GM12878 (cell line): Measurements from ENCODE around the gene ODF2L. TPM values are rescaled to one million over a fixed set of nuclear protein-coding genes. Genes with fewer than 3 reads are reported as not detected.

Source experiments
- ATAC-seq: fragments of 200-7000 bp; cut with Tn5 transposase; 3 replicates; pipeline ENCODE4 v1.9.1; 2020; ENCODE audit warnings: mild to moderate bottlenecking, moderate library complexity
- BruUV-seq: library from RNA; stranded (reverse); fragments of 400-500 nt; replicated peaks from 2 replicates; lab custom pipeline; 2021; lab: Mats Ljungman, UMichigan
- CTCF ChIA-PET: fragments of 300-600 bp; sonication (Branson Sonifier 250); formaldehyde crosslinking; extraction: SDS; loops from one replicate; lab custom pipeline; 2021; ENCODE audit warnings: inconsistent platforms; lab: Yijun Ruan, JAX
- POLR2A ChIA-PET: fragments of 350-600 bp; formaldehyde crosslinking; extraction: SDS; loops from one replicate; lab custom pipeline; 2021; ENCODE audit warnings: inconsistent platforms; lab: Charles Lee
- RAD21 ChIA-PET: fragments of 300-600 bp; sonication (Branson Sonifier 250); formaldehyde crosslinking; loops from one replicate; lab custom pipeline; 2023; ENCODE audit warnings: antibody characterized with exemption; ENCODE audit not compliant: unreplicated experiment; lab: Charles Lee
- SMC1A ChIA-PET: fragments of 300-600 bp; sonication (Branson Sonifier 250); formaldehyde crosslinking; loops from one replicate; lab custom pipeline; 2023; ENCODE audit not compliant: unreplicated experiment, uncharacterized antibody; lab: Charles Lee
- DNase-seq: peaks from one replicate; pipeline ENCODE4 v3.0.0-alpha.2; 2011; ENCODE audit warnings: low read depth, low spot score
- FAIRE-seq: peaks from 3 replicates; lab custom pipeline; 2011; peaks lifted over from hg19 to GRCh38; lab: Jason Lieb, UNC
- H2AFZ ChIP-seq: 2 replicates; pipeline ENCODE4 v1.6.0; 2011; ENCODE audit warnings: low read depth, low read length, control low read depth; ENCODE audit not compliant: control insufficient read depth
- H3K27ac ChIP-seq: 2 replicates; pipeline ENCODE4 v1.5.1; 2011; ENCODE audit warnings: control low read depth; ENCODE audit not compliant: control insufficient read depth, insufficient read depth
- H3K27me3 ChIP-seq, 2 experiments: replicated peaks in 1 of 2; 2 replicates each; pipeline versions ENCODE4 v1.6.0 to v1.6.1; 2011; ENCODE audit warnings: low read length in 1 of 2; ENCODE audit not compliant: control insufficient read depth in 2 of 2, insufficient read depth in 2 of 2
- H3K36me3 ChIP-seq, 2 experiments: 2 replicates each; pipeline ENCODE4 v1.5.1; 2011; ENCODE audit warnings: low read length in 1 of 2; ENCODE audit not compliant: control insufficient read depth in 2 of 2, insufficient read depth in 2 of 2
- H3K4me1 ChIP-seq: 2 replicates; pipeline ENCODE4 v1.6.1; 2011; ENCODE audit warnings: mild to moderate bottlenecking, low read length, moderate library complexity, mixed read lengths; ENCODE audit not compliant: control insufficient read depth, insufficient read depth
- H3K4me2 ChIP-seq: 2 replicates; pipeline ENCODE4 v1.6.0; 2011; ENCODE audit warnings: control low read depth; ENCODE audit not compliant: control insufficient read depth, insufficient read depth
- H3K4me3 ChIP-seq: fragments of 200-600 bp; sonication (generic); 2 replicates; pipeline ENCODE4 v1.5.1; 2016
- H3K79me2 ChIP-seq: 2 replicates; pipeline ENCODE4 v1.6.0; 2011; ENCODE audit warnings: low read length; ENCODE audit not compliant: control insufficient read depth, insufficient read depth
- H3K9ac ChIP-seq: 2 replicates; pipeline ENCODE4 v1.8.0; 2011; ENCODE audit warnings: low read length, control low read depth, mixed read lengths; ENCODE audit not compliant: control insufficient read depth, insufficient read depth
- H3K9me3 ChIP-seq: replicated peaks from 3 replicates; pipeline ENCODE4 v1.5.1; 2011; ENCODE audit warnings: mild to moderate bottlenecking, low read length; ENCODE audit not compliant: control insufficient read depth, insufficient read depth
- H4K20me1 ChIP-seq: 2 replicates; pipeline ENCODE4 v1.6.0; 2011; ENCODE audit not compliant: control insufficient read depth, insufficient read depth
- BHLHE40 ChIP-seq, 2 experiments: fragments of 450-650 bp in 1 of 2; IDR thresholded peaks; 2 replicates each; pipeline ENCODE4 v1.6.1; 2011 to 2017; ENCODE audit warnings: low read depth in 2 of 2, borderline replicate concordance in 1 of 2, improper control_type of control experiment in 1 of 2, low read length in 1 of 2, mild to moderate bottlenecking in 1 of 2
- CBFB ChIP-seq: IDR thresholded peaks from 2 replicates; pipeline ENCODE4 v1.6.1; 2016; ENCODE audit warnings: antibody characterized with exemption, low read depth
- ETV6 ChIP-seq, 2 experiments: fragments of 450-650 bp in 1 of 2; IDR thresholded peaks in 1 of 2; conservative IDR thresholded peaks in 1 of 2; 2 replicates each; pipeline ENCODE4 v1.6.1; 2014; ENCODE audit warnings: antibody characterized with exemption in 1 of 2, borderline replicate concordance in 1 of 2, low read depth in 1 of 2, mild to moderate bottlenecking in 1 of 2, moderate library complexity in 1 of 2
- IRF5 ChIP-seq: fragments of 450-650 bp; IDR thresholded peaks from 2 replicates; pipeline ENCODE4 v1.6.1; 2017; ENCODE audit warnings: borderline replicate concordance
- MEF2A ChIP-seq: IDR thresholded peaks from 2 replicates; pipeline ENCODE4 v1.6.1; 2011; ENCODE audit warnings: low read depth, mild to moderate bottlenecking, low read length, moderate library complexity; ENCODE audit not compliant: insufficient read depth
- MYC ChIP-seq: IDR thresholded peaks from 2 replicates; pipeline ENCODE4 v1.6.1; 2011; ENCODE audit warnings: mild to moderate bottlenecking, low read length, moderate library complexity, inconsistent platforms; ENCODE audit not compliant: insufficient read depth, insufficient replicate concordance, insufficient read length, severe bottlenecking
- NFYA ChIP-seq: IDR thresholded peaks from 2 replicates; pipeline ENCODE4 v1.6.1; 2011; ENCODE audit warnings: low read depth, mild to moderate bottlenecking, low read length, improper control_type of control experiment, borderline replicate concordance
- PKNOX1 ChIP-seq: fragments of 450-650 bp; IDR thresholded peaks from 2 replicates; pipeline ENCODE4 v1.6.1; 2016; ENCODE audit warnings: mild to moderate bottlenecking
- YBX1 ChIP-seq: fragments of 450-650 bp; IDR thresholded peaks from 2 replicates; pipeline ENCODE4 v1.6.1; 2016; ENCODE audit warnings: antibody characterized with exemption
- ZBTB11 ChIP-seq: fragments of 450-650 bp; formaldehyde crosslinking; IDR thresholded peaks from 2 replicates; pipeline ENCODE4 v1.5.0; 2022; ENCODE audit warnings: mild to moderate bottlenecking, missing genetic modification characterization
- WGBS: methylation state at CpG from one replicate; pipeline ENCODE4 v1.1.6; 2016; ENCODE audit warnings: low lambda C conversion rate; ENCODE audit not compliant: insufficient replicate concordance, insufficient coverage; ENCODE audit errors: missing lambda C conversion rate; 5-methylcytosine and 5-hydroxymethylcytosine counted together
- in situ Hi-C: fragments of 300-500 bp; cut with MboI; formaldehyde crosslinking; loops from 9 replicates; pipeline ENCODE4 v1.14.3; 2018; ENCODE audit warnings: mixed read lengths
- intact Hi-C: fragments of 100-400 bp; cut with micrococcal nuclease; formaldehyde crosslinking; loops from one replicate; pipeline ENCODE4 v1.14.2; 2022; ENCODE audit not compliant: unreplicated experiment
- polyA plus RNA-seq, 11 experiments: library from polyadenylated mRNA; depleted of rRNA in 4 of 11; unstranded in 6 of 11; stranded (reverse) in 5 of 11; fragments of >200 nt; fragmentation: Nextera tagmentation in 4 of 11; fragmentation: Illumina TruSeq in 1 of 11; extraction: Ambion mirVana in 4 of 11; extraction: Trizol in 1 of 11; gene quantifications; 1 replicate in 1 of 11; 2 replicates in 10 of 11; pipeline versions ENCODE4 v1.2.1 to v1.2.3, GENCODE V29; 2011 to 2016; ENCODE audit warnings: inconsistent platforms in 2 of 11, missing spikeins in 2 of 11, low read depth in 1 of 11
- total RNA-seq, 4 experiments: library from RNA; depleted of rRNA in 3 of 4; stranded (reverse); fragments of >200 nt in 3 of 4; fragmentation: Illumina TruSeq in 1 of 4; extraction: Trizol in 1 of 4; gene quantifications; 2 replicates each; pipeline versions ENCODE4 v1.2.1 to v1.2.3, GENCODE V29; 2013 to 2021

ODF2L gene
- total and polyA plus RNA-seq, 10 of the 15 experiments (the other 5 are each of a cell fraction or from before 2014, with no cell fraction given), result 10.4 to 29.5 (median 18.5) TPM

- no peak overlapping the region for H3K4me2 ChIP-seq
- POLR2A ChIA-PET, result no interaction called here
- H3K9ac ChIP-seq, result no peak overlapping the region
- in situ Hi-C loops (no loop called here), intact Hi-C loops (no loop called here)
- no peaks in the 10 kb centered on the region for H3K9me3 ChIP-seq
- no peak for ATAC-seq
- H3K27me3 ChIP-seq, result no peaks in the 10 kb centered on the region
- no peaks in the 10 kb centered on the region for H4K20me1 ChIP-seq
- no peak for DNase-seq
- no peak for FAIRE-seq
- peaks cover 0 to 3% of the 10 kb centered on the region in 2 experiments; a peak in 1 of 4 replicates for H3K36me3 ChIP-seq
- no TSS peak for BruUV-seq
- H2AFZ ChIP-seq, result no peak overlapping the region
- TF ChIP-seq BHLHE40 (IDR thresholded peaks at IDR 0.05; ENCODE audit: borderline replicate concordance in 1 of 2, low read depth in 2 of 2, low read length in 1 of 2) (no peak), MEF2A (no peak), MYC (no peak), NFYA (no peak)
- no peak overlapping the region for H3K4me3 ChIP-seq
- 89% methylated on average over 5 of the region's 5 CpGs for WGBS
- H3K27ac ChIP-seq, result no peak overlapping the region
- SMC1A ChIA-PET, result no interaction called here
- RAD21 ChIA-PET, result no interaction called here
- H3K79me2 ChIP-seq, result no peaks in the 10 kb centered on the region
- no peaks in the 10 kb centered on the region for H3K4me1 ChIP-seq
- CTCF ChIA-PET, result no interaction called here
Observed at GRCh38 chr1:86357796-86358195, 38.3 kb downstream of the ODF2L start.

DNA sequence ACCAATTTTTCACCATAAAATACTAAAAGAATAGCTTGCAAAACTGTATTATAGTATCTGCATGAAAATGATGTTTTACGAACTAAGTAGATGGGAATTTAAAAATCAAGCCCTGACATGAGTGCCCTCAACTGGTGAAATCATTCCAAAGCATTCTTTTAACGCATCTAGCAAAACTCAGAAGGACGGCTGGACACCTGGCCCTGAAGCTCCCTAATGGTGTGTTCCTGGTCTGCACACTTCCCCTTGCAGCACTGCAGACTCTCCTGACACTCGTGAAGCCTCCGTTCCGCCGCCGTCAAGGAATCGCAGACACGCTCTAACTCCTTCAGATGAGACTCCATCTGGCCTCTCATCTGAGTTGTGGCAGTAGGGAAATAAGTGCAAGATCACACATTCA, 39.9 kb downstream of the ODF2L start:
- H3K4me2 ChIP-seq, result no peak overlapping the region
- no peak overlapping the region for H3K9ac ChIP-seq
- no peak overlapping the region for H3K27ac ChIP-seq
- no peaks in the 10 kb centered on the region for H3K9me3 ChIP-seq
- no peaks in the 10 kb centered on the region for H3K79me2 ChIP-seq
- FAIRE-seq, result no peak
- BruUV-seq, result no TSS peak
- CTCF ChIA-PET, result interaction anchor here (1.3 to 1.6 kb wide), 2 partner anchors 24 to 117 kb away, joined by 4 to 6 read pairs; no protein-coding TSS in a partner anchor
- intact Hi-C loops (no loop called here), in situ Hi-C loops (no loop called here)
- RAD21 ChIA-PET, result no interaction called here
- peaks cover 0 to 3% of the 10 kb centered on the region in 2 experiments; a peak in 1 of 4 replicates for H3K36me3 ChIP-seq
- SMC1A ChIA-PET, result no interaction called here
- POLR2A ChIA-PET, result no interaction called here
- no peaks in the 10 kb centered on the region for H3K4me1 ChIP-seq
- no peak overlapping the region for H3K4me3 ChIP-seq
- H3K27me3 ChIP-seq, result no peaks in the 10 kb centered on the region
- ATAC-seq, result no peak
- no peak for DNase-seq
- no peaks in the 10 kb centered on the region for H4K20me1 ChIP-seq
- WGBS, result 99% methylated on average over 10 of the region's 10 CpGs
- H2AFZ ChIP-seq, result no peak overlapping the region
- TF ChIP-seq ETV6 (conservative IDR thresholded peaks at IDR 0.05 in 1 of 2, IDR thresholded peaks at IDR 0.05 in 1 of 2; ENCODE audit: borderline replicate concordance in 1 of 2, low read depth in 1 of 2) (no peak), PKNOX1 (no peak), YBX1 (no peak), IRF5 (no peak), ZBTB11 (CRISPR knock-in tag) (no peak), CBFB (no peak)
